Left renal cortex interstitium (tissue), 4 donors: Measurements from ENCODE around the gene SUPT6H. TPM values are rescaled to one million over a fixed set of nuclear protein-coding genes. Genes with fewer than 3 reads are reported as not detected.

Source experiments
- DNase-seq, 4 donors: peaks; one replicate each; pipeline ENCODE4 v3.0.0-alpha.2; 2013; ENCODE audit warnings: low read depth in 4 of 4, low spot score in 2 of 4, missing footprints in 1 of 4
- polyA plus RNA-seq, 4 donors: library from polyadenylated mRNA; unstranded; fragments of 120-200 nt; gene quantifications; one replicate each; pipeline ENCODE4 v1.2.1, GENCODE V29; 2013; ENCODE audit not compliant: insufficient read length in 4 of 4

SUPT6H gene
- polyA plus RNA-seq, 4 donors = 63.1 to 83.7 (median 74.1) TPM

DNA sequence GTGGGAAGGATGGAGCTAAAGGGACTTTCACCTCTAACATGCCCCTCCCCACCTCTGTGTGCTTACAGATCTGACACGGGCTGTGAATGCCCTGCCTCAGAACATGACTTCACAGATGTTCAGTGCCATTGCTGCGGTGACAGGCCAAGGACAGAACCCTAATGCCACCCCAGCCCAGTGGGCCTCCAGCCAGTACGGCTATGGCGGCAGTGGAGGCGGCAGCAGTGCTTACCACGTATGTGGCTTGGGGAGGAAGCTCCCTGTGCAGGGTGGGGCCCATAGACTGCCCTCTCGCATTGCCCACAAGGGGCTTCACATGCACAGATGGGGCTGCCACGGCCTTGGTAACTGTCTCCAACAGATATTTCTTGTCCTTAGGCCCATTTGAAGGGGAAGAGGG lies 38.3 kb downstream of the SUPT6H start:
- no peak for DNase-seq

DNA sequence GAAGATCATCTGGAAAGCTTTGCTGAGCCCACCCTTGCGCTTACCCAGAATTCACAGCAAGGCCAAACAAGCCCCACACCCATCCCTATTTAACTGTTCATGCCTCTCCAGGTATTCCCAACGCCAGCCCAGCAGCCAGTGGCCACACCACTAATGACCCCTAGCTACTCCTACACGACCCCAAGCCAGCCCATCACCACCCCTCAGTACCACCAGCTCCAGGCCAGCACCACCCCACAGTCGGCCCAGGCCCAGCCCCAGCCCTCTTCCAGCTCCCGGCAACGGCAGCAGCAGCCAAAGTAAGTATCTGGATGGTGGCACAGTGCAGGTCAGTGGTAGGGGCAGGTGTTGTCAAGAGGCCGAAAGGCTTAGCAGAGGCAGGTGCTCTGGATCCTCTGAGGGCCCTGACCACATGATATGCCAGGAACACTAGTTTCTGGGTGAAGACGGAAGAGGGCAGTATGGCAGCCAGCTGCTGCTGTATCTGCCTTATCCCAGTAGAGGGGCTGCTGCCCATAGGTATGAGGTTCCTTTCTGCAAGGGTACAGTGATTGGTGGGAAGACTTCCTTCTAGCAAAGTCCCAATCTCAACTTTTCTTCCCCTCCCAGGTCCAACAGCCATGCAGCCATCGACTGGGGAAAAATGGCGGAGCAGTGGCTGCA lies 39.0 kb downstream of the SUPT6H start:
- no peak for DNase-seq

DNA sequence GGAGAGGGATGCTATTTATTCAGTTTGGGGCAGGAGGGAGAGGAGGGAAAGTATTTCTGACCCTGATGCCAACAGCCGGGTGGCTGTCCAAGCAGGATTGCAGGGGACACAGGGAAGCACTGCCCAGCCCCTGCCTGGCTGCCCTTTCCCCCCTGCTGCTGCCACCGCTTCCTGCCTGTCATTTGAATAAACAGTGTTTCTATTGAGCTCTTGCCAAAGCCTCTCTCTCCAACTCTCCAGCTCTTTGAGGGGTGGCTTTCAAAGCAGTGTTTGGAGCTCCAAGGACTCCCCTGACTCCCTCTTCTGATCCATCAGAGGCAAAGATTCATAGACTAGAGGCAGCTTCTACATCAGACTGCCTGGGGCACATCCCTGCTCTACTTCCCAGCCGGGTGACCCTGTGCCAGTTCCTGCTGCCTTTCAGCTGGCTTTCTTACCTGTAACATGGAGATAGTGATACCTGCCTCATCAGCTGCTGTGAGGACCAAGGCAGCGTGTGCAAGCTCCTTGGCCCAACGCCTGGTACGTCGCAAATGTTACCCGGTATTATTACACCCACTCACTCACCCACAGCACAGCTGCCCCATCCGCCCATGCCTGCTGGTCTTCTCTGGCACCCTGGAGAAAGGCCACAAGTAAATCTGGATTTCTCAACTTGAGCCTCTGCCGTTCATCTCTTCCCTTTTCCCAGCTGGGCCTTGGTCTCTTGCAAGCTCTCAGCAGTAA lies 40.2 kb downstream of the SUPT6H start:
- no peak for DNase-seq

DNA sequence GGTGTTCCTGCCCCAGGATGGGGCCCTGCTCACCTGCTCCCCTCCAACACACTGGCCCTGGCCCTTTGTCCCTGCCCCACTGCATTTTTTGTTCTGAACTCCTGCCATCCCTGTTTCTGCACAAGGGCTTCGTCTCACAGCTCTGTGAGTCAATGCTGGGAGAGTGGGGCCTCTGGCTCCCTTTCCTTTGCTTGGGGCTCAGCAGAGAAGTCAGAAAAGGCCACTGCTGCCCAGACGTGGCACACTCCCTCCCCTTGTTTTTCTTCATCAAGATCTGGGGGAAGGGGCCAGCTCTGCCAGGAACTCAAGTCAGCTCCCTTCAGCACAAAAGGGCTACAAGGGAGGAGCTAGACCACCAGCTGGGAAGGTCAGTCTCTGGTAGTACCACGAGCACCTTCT lies 40.7 kb downstream of the SUPT6H start:
- no peak for DNase-seq

DNA sequence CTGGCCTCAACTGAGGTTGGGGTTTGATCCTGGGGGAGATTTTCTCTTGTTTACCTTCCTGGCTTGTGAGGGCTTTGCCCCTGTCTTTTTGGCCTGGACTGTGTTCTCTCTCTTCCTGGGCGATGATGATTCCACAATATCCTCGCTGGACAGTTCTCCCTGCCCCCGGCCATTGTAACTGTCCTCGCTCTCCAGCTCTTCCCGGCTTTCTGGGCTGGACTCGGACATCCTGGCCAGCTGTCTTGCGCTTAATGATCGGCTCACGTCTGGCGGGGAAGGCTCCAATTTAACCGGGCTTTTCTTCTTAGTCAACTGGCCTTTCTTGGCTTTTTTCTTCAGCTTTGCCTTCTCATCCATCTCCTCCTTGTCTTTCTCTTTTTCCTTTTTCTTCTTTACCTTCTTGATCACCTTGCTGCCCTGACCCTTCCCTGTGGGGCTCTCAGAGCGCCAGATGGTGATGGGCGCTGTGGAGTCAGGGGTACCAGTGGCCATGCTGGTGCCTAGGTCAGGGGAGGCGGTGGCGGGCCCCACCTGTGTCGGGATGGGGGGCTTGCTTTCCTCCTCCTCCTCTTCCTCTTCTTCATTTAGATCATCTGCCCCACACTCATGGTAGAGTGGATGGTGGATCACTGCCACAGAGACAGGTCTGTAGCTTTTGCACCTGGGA lies 41.7 kb downstream of the SUPT6H start:
- DNase-seq = no peak

DNA sequence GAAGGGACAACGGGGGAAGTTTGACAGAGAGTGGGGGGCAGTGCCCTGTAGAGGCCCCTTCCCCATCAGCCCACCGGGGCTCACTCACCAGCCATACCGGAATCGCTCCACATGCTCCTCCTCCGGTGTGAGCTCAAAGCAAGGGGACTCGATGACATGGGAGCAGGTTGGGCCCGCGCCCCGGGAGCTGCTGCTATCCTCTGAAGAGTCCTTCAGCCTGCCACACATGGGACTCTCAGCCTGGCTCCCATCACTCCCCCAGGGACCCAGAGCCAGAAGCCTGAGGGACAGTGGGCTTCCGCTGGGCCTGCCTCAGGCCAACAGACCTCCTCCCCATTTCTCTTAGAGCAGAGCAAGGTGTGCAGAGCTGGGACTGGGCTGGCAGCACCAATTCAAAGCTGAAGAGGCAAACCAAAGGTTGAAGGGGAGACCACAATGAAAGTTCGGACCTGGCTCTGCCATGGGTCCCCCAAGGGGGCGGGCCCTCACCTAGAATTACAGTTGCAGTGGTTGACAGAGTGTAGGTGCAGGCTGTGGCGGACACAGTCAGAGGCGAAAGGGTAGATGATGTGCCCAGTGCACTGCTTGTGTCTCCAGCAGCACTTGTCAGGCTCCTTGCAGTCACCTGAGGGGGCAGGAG lies 42.3 kb downstream of the SUPT6H start:
- DNase-seq = no peak

DNA sequence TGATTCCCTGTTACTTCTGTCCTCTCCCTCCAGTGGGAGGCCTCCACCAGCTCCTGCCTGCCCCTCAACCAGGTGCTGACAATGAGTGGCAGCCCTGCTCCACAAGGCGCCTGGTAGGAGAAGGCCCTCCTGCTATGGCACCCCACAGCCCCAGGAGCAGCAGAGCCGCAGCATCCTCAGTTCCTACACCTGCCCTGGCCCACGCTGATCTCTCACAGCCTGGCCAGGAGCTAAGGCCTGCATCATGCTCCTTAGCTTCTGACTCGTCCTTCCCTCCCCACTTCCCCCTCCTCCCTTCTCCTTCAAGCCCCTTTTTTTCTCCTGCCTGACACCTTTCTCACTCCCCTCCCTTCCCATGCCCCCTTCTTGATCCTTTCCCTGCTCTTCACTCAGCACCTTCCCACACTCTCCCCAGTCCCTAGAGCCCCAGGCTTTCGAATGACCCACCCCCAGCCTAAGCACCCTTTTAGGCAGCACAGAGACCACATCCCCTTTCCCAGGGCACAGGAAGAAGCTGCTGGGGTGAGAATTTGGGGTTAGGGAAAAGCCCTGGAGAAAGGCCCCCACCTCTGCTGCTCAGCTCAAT lies 43.2 kb downstream of the SUPT6H start:
- no peak for DNase-seq

DNA sequence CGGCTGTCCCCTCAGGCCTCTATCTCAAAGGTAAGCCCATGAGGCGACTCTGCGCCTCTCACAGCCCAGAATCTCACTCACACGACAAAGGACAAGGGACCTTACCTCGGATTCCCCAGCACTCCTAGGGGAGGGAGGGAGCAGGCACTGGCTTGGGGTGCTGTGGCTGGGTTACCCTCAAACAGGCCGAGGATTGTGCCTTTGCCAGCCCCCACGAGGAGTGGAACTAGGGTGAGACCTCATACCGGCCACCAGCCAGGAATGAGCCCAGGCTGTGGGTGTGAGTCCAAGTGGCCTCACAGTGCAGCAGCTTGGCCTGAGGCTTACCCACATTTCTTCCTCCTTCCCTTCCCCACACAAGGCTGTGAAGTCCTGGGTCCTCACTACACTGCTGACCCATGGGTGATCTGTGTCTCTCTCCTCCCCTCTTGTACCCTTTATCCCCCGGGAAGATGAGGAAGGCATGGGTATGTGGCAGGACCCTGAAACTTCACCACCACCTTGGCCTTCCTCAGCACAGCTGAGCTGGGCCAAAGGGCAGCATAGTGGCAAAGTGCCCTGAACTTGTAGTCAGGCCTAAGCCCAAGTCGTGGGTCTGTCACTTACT lies 43.8 kb downstream of the SUPT6H start:
- DNase-seq = no peak

DNA sequence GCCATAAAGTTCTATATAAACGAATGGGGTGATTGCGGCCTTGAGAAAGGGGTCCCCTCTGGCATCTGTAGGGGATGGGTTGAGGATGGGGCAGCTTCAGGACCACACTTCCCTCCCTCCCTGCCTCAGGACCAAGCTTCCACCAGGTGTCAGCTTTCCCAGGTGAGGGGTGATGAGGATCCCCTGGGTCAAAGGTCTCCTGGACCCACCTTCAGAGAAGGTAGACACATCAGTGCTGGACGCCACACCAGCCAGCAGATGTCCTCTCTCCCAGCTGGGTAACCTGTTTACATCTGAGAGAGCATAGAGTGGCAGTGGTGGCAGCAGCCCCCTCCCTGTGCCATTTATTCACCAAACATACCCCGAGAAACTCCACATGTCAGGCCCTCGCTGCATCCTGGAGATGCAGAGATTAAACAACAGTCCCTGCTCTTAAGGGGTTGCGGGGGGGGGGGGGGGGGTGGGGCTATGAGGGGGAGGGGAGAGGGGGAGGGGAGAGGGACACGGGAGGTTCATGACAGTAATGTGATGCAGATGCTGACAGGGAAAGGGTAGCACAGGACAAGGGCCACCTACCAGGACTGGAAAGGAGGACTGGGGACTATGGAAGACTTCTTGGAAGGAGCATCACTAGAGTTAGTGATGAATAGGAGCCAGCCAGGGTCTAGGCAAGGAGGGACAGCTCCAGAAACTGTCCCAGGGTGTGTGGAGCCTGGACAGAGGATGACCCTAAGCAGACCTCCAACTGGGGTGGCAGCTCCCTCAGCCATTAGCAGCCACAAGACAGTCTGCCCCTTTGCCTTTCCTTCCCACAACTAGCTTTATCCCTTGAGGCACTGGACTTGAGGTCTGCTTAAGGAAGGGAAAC lies 44.7 kb downstream of the SUPT6H start:
- no peak for DNase-seq

DNA sequence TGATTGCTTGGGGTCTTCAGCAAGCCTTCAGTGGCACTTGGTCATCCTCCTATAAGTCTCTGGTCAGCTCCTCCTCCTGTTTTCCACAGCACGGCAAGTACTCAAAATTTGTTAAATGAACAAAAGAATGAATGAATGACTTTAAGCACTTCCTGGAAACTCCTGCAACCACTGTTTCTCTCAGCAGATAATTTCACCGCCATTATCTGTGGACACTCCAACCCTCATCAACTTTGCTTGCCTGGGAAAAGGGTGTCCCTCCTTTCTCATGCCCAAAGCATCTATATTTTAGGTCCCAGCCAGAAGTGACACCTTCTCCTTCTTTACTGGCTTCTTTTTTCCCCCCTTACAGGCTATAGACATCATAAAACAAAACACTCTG lies 45.3 kb downstream of the SUPT6H start:
- no peak for DNase-seq

DNA sequence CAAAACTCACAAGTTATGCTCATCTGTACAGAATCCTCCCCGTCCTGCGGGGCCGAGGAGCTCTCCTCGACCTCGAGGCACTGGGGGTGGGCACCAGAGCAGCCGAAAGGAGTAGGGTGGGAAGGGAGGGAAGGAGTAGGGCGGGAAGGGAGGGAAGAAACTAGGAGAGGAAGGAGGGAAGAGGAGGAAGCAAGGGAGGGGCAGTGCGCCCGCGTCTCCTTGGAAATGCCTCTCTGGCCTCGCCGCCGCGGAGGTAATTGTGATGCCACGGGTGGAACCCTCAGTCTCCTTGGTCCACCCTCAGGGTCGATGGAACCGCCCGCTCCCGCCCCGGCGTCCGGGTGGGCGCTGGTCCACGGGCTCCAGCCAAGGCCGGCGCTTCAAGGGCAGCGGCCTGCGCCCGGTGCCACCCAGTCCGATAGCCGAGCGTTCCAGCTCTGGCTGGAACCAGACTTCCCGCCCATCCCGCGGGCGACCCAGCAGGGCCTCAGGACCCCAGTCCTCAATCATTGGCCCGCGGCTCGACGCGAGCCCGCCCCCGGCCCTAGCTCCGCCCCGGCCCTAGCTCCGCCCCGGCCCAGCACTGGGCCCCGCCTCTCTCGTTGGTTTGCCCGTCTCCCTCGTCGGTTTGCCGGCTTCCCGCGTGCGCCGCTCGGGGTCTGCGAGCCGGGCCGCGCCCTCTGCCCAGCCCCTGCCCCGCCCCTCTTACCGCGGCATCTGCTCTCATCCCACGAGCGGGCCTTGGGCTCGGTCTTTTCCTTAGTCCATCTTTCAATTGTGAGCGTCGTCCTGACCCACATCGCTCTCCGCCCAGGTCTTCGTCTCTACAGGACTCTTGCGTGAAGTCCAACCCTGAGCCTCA lies 49.1 kb downstream of the SUPT6H start:
- peak; percentile 80 to 89 (median 84) for DNase-seq

DNA sequence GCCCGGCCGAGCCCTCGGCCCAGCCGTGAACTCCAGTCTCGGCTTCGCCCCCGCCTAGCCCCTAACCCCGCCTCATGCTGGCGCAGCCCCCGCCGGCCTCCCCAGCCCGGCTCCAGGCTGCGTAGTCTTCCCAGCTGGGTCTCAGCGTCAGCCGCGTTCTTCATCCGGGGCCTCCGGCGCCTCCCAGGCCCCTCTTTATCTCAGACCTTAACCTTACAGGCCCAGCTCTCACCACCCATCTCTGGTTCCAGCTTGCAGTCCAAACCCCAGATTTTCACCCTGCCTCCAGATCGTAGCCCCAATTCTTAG lies 49.7 kb downstream of the SUPT6H start, which contains the start of gene PROCA1:
Gene PROCA1, minus strand, starts transcription at position 166 of the 309 bp plus-strand sequence. CDS start 228 bp downstream, outside the sequence.
- peak in 1 of 4 donors; percentile 48 for DNase-seq

DNA sequence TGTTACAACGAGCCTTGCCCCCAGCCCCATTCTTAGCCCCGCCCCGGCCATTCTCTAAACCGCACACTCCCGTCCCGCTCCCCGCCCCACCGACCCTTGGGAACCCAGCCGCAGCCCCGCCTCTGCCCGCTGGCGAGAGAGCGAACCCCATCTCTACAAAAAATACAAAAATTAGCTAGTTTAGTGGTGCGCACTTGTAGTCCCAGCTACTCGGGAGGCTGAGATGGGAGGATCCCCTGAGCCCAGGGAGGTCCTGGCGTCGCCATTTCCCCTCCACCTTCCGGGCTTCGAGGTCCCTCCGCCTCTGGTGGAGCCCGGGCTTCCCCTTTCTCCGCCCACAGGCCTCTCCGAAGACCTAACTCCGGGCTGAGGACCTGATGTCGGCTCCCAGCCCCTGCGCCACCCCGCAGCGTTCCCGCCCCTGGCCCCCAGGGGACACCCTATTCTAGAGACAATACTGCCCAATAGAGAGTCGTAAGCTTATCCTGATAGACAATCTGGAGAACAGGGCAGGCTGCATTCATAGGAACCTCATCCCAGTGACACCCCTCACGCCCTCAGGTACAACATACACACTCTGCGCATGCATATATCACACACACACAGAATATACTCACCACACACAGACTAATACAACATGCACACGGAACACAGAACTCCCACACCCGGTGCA lies 50.2 kb downstream of the SUPT6H start:
- no peak for DNase-seq

DNA sequence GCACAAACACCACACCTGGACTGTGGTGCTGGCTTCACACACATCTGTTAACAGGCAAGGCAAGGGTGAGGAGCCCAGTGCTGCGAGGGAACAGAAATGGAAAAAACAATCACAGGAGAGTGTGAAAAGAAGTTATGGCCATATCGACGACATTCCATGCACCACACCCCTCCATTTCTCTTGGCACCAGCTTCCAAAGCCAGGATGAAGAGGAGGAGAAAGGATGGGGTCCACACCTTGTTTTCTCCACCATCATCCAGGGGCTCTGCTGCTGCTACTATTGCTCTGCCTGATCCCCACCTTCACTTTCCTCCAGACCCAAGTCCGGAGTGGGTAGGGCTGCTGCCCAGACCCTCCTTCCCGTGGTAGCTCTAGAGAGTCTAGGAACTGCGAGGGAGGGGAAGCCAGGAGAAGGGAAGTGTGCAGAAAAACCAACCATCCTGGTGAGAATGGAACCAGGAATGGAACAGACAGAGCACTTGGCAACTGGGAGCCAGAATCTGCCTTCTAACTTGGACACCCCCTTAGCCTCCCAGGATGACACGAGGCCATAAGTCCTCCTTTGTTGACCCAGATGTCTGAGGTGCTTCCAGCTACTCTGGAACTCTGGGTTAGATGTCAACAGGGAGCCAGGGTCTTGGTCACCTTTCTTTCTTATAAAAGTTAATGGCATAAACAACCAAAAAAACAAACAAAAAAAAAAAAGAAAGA lies 50.9 kb downstream of the SUPT6H start:
- DNase-seq = no peak

DNA sequence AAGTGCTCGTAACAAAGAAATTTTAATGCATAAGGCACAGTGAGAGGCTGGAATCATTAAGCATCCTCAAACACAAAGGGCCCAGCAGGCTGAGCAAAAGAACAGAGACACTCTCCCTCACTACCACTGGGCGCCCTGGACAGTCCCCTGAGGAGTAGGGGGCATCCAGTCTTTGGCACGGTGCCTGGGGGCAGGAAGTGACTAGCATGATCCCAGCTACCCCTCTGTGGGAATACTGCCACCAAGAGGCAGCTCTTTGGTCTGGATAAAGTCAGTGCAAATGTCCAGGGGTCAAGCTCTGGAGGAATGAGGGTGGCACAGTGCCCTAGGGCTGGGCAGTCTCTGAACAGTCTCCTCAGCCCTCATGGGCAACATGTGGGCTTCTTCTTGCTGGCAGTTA lies 52.3 kb downstream of the SUPT6H start:
- DNase-seq = no peak

DNA sequence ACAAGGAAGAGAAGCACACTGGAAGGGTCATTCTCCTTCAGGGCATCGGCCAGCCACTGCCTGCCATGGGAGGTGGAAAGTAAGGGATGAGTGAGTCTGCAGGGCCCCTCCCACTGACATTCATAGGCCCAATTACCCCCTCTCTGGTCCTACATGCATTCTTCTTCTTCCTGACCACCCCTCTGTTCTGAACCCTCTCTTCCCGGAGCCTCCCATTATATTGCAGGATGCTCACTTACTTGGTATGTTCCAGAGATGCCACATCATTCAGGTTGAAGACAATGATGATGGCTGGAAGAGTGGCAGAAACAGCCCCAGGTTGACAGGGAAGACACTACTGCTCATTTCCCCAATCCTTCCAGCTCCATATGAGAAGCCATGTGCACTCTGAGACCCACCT lies 53.2 kb downstream of the SUPT6H start:
- DNase-seq = no peak

DNA sequence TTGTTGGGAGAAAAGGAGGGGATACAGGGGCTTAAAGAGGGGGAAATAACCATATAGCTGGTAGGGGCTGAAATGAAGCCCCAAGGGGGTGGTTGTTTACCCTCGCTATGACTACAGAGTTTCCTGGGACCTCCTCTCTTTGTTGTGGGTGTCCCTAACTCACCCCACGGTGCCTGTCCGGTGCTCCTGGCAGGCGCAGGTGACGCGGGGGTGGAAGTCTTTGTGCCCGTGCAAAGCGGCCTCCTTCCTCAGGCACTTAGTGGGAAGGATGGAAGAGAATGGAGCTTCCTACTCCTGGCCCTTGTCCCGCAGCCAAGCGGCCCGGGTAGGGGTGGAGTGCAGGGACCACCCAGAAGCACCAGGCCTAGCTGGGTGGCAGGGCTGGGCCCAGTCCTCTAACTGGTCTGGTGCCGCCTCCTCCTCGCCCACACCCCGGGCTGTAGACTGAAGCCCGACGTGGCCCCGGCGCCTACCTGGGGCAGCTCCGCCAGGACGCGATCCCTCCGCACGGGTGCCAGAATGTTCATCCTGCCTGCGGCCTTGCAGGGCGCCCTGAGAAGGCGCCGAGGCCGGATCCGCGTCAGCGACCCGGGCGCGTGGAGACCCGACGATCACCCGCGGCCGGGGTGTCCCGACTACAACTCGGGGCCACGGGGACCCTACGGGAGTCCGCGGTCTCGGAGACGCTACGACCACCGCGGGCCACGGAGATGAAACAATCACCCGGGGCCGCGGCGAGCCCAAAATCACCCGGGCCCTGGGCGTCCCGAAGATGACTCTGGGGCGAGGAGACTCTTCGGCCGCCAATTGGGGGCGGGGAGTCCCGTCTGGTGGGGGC lies 55.0 kb downstream of the SUPT6H start:
- DNase-seq = no peak
